ENCODE measurements around the gene INTS1. TPM values are rescaled to one million over a fixed set of nuclear protein-coding genes. Genes with fewer than 3 reads are reported as not detected.
A peak's percentile ranks its signal among the peaks of the same experiment; 100 is the strongest.

Gene INTS1
- total and polyA plus RNA-seq, 4 experiments from 2014 or later = 6.0 to 137 (median 82.2) TPM

DNA sequence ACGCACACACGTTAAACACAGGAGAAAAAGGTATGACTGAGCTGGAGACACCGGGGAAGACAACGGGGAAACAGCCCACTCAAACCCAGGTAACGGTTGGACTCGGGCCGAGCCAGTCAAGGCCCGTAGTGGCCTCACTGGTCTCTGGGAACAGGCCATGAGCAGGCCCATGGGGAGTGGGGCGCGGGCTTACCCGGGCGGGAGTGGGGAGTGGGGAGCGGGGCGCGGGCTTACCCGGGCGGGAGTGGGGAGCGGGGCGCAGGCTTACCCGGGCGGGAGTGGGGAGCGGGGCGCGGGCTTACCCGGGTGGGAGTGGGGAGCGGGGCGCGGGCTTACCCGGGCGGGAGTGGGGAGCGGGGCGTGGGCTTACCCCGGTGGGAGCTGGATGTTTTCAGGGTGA is 11.5 kb downstream of the INTS1 start:
- Mint-ChIP-seq H3K9me3 (no peaks in the 10 kb centered on the region), H3K4me3 (no peak overlapping the region), H3K27ac (no peak overlapping the region), H3K4me1 (peaks cover 0 to 5% (median 4%) of the 10 kb centered on the region in 4 donors), H3K27me3 (no peaks in the 10 kb centered on the region), H3K36me3 (peaks cover 23 to 49% of the 10 kb centered on the region in 2 donors)
- no peak overlapping the region for H3K4me3 ChIP-seq (ENCODE audit: low read length in 2 of 2)
- no peak for DNase-seq
- H3K36me3 ChIP-seq (ENCODE audit: insufficient read depth, low read length) = peaks cover 39% of the 10 kb centered on the region
- ChIA-PET POLR2A (ENCODE audit: partially characterized antibody) (interaction anchor here (1.0 kb wide), 1 partner anchor 19 kb away, joined by 3 read pairs; no protein-coding TSS in a partner anchor), CTCF (ENCODE audit: partially characterized antibody) (interaction anchor here (3.4 kb wide), 1 partner anchor 18 kb away, joined by 10 read pairs; no protein-coding TSS in a partner anchor)
- no peak overlapping the region for H3K27ac ChIP-seq (ENCODE audit: low read depth, low read length)
- H3K4me1 ChIP-seq (ENCODE audit: insufficient read depth, low read length) = no peaks in the 10 kb centered on the region
- H3K9me3 ChIP-seq (ENCODE audit: control insufficient read depth in 1 of 2, low read length in 2 of 2) = no peaks in the 10 kb centered on the region
- intact Hi-C loops (cut with micrococcal nuclease) = no loop called here
- H3K27me3 ChIP-seq (ENCODE audit: insufficient read depth, low read length) = no peaks in the 10 kb centered on the region

DNA sequence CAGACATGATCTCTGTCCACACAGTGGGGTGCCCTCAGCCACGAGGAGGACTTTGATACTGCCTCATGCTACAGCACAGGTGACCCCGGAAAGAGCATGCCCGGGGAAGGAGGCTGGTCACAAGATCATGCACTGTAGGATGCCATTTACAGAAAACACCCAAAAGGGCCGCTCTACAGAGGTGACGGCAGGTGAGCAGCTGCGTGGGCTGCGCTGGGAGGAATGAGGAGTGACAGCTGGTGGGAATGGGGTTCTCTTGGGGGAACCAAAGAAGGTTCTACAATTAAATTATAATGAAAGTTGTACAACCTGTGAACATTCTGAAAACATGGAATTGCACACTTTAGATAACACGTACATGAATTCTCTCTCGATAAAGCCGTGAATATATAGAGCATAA is 12.0 kb downstream of the INTS1 start:
- Mint-ChIP-seq H3K27me3 (no peaks in the 10 kb centered on the region), H3K4me1 (peaks cover 0 to 5% (median 4%) of the 10 kb centered on the region in 4 donors), H3K4me3 (no peak overlapping the region), H3K9me3 (no peaks in the 10 kb centered on the region), H3K36me3 (peaks cover 19 to 45% of the 10 kb centered on the region in 2 donors), H3K27ac (no peak overlapping the region)
- Histone ChIP-seq H3K4me3 (ENCODE audit: low read length in 2 of 2) (no peak overlapping the region), H3K4me1 (ENCODE audit: insufficient read depth, low read length) (no peaks in the 10 kb centered on the region), H3K36me3 (ENCODE audit: insufficient read depth, low read length) (peaks cover 37% of the 10 kb centered on the region), H3K27ac (ENCODE audit: low read depth, low read length) (no peak overlapping the region), H3K9me3 (ENCODE audit: control insufficient read depth in 1 of 2, low read length in 2 of 2) (no peaks in the 10 kb centered on the region), H3K27me3 (ENCODE audit: insufficient read depth, low read length) (no peaks in the 10 kb centered on the region)
- CTCF ChIA-PET (ENCODE audit: partially characterized antibody) = no interaction called here
- POLR2A ChIA-PET (ENCODE audit: partially characterized antibody) = no interaction called here
- intact Hi-C loops (cut with micrococcal nuclease) = no loop called here
- no peak for DNase-seq

DNA sequence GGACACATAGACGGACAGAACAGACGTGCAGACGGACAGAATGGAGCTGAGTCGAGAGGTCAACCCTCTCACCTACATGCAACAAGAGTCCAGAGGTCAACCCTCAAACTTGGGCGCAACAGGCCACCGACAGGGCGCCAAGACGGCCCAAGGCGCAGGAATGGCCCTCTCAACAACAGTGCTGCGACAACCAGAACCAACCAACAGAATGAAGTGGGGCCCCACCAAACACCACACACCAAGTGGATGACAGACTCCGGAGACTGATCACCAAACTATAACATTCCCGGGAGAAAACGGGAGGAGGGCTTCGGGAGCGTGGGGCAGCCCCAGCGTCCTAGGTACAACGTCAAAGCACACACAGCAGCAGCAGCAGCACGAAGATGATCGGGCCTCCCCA is 13.4 kb downstream of the INTS1 start:
- DNase-seq = no peak
- CTCF ChIA-PET (ENCODE audit: partially characterized antibody) = no interaction called here
- peaks cover 35% of the 10 kb centered on the region for H3K36me3 ChIP-seq (ENCODE audit: insufficient read depth, low read length)
- Mint-ChIP-seq H3K4me3 (no peak overlapping the region), H3K9me3 (no peaks in the 10 kb centered on the region), H3K27me3 (no peaks in the 10 kb centered on the region), H3K4me1 (peaks cover 0 to 5% (median 4%) of the 10 kb centered on the region in 4 donors), H3K27ac (peak overlapping the region in 1 of 7 donors; percentile 70), H3K36me3 (peaks cover 17 to 42% of the 10 kb centered on the region in 2 donors)
- H3K4me3 ChIP-seq (ENCODE audit: low read length in 2 of 2) = no peak overlapping the region
- H3K9me3 ChIP-seq (ENCODE audit: control insufficient read depth in 1 of 2, low read length in 2 of 2) = no peaks in the 10 kb centered on the region
- POLR2A ChIA-PET (ENCODE audit: partially characterized antibody) = no interaction called here
- no peak overlapping the region for H3K27ac ChIP-seq (ENCODE audit: low read depth, low read length)
- H3K27me3 ChIP-seq (ENCODE audit: insufficient read depth, low read length) = no peaks in the 10 kb centered on the region
- intact Hi-C loops (cut with micrococcal nuclease) = no loop called here
- no peaks in the 10 kb centered on the region for H3K4me1 ChIP-seq (ENCODE audit: insufficient read depth, low read length)

DNA sequence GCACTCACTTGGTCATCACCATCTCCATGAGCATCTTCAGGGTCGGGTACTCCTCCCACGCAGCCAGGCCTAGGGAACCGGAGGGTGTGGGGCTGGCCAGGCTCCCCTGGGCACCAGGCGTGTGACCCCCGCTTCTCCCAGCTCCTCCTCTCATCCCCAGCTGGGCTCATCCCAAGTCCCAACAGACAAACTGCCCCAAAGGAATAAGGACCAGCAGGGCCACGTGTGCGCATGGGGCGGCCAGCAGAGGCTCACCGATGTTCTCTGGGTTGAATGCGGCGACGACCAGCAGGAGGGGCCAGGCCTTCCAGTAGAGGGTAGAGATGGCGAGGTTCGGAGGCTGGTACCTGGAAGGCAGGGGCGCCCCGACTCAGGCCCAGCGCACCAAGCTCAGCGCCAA is 14.9 kb downstream of the INTS1 start:
- intact Hi-C loops (cut with micrococcal nuclease) = no loop called here
- Mint-ChIP-seq H3K27ac (no peak overlapping the region), H3K27me3 (no peaks in the 10 kb centered on the region), H3K4me1 (peaks cover 0 to 5% (median 4%) of the 10 kb centered on the region in 4 donors), H3K9me3 (no peaks in the 10 kb centered on the region), H3K36me3 (peaks cover 17 to 48% of the 10 kb centered on the region in 2 donors), H3K4me3 (no peak overlapping the region)
- DNase-seq = no peak
- Histone ChIP-seq H3K27ac (ENCODE audit: low read depth, low read length) (no peak overlapping the region), H3K27me3 (ENCODE audit: insufficient read depth, low read length) (no peaks in the 10 kb centered on the region), H3K4me3 (ENCODE audit: low read length in 2 of 2) (no peak overlapping the region), H3K36me3 (ENCODE audit: insufficient read depth, low read length) (peaks cover 32% of the 10 kb centered on the region), H3K9me3 (ENCODE audit: control insufficient read depth in 1 of 2, low read length in 2 of 2) (no peaks in the 10 kb centered on the region), H3K4me1 (ENCODE audit: insufficient read depth, low read length) (no peaks in the 10 kb centered on the region)
- ChIA-PET CTCF (ENCODE audit: partially characterized antibody) (interaction anchor here (0.8 to 2.0 kb wide), 2 partner anchors 9 to 15 kb away, joined by 3 to 5 read pairs; no protein-coding TSS in a partner anchor), POLR2A (ENCODE audit: partially characterized antibody) (no interaction called here)

DNA sequence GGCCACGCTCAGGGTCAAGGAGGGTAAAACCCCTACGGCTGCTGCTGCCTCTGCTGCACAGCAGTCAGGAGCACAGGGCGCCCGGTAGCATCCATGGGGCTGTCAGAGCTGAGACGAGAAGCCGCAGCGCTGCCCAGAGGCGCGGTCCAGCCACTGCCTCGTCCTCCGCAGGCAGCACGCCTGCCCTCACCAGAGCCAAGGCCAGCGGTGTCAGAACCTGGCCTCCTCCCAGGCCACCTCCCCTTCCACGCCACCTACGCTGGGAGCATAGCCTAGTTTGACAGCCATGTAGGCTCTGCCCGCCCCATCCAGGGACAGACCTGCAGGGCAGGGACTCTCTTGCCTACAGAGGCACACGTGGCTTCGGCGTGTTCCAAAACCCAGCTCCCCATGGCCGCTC is 16.2 kb downstream of the INTS1 start:
- H3K4me1 Mint-ChIP-seq = peaks cover 0 to 5% (median 4%) of the 10 kb centered on the region in 4 donors
- no peaks in the 10 kb centered on the region for H3K9me3 ChIP-seq (ENCODE audit: control insufficient read depth in 1 of 2, low read length in 2 of 2)
- no peak overlapping the region for H3K27ac ChIP-seq (ENCODE audit: low read depth, low read length)
- ChIA-PET CTCF (ENCODE audit: partially characterized antibody) (interaction anchor here (2.0 kb wide), 1 partner anchor 10 kb away, joined by 5 read pairs; no protein-coding TSS in a partner anchor), POLR2A (ENCODE audit: partially characterized antibody) (no interaction called here)
- H3K4me1 ChIP-seq (ENCODE audit: insufficient read depth, low read length) = no peaks in the 10 kb centered on the region
- peaks cover 44% of the 10 kb centered on the region for H3K36me3 ChIP-seq (ENCODE audit: insufficient read depth, low read length)
- H3K27me3 ChIP-seq (ENCODE audit: insufficient read depth, low read length) = no peaks in the 10 kb centered on the region
- peak overlapping the region in 1 of 7 donors; percentile 37 for H3K27ac Mint-ChIP-seq
- intact Hi-C loops (cut with micrococcal nuclease) = no loop called here
- no peak for DNase-seq
- no peak overlapping the region for H3K4me3 ChIP-seq (ENCODE audit: low read length in 2 of 2)
- no peak overlapping the region for H3K4me3 Mint-ChIP-seq
- no peaks in the 10 kb centered on the region for H3K27me3 Mint-ChIP-seq
- no peaks in the 10 kb centered on the region for H3K9me3 Mint-ChIP-seq
- peaks cover 17 to 50% of the 10 kb centered on the region in 2 donors for H3K36me3 Mint-ChIP-seq

DNA sequence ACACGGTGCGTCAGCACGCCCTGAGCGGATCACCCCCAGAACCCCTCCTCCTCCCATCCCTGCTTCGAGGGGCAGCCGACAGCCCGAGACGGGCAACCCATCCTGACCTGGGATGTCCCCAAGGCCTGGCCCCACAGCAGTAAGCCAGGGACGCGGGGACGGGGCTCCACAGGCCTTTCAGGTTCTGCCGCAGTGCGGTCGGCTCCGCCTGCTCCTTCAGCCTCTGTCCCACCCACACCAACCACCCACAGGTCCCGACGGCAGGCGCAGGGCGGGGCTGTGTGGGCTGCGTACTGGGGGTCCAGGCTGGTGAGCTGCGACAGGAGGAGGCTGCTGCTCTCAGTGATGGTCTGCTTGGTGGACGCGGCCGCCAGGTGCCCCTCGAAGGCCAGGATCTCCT is 16.7 kb downstream of the INTS1 start:
- H3K4me3 Mint-ChIP-seq = no peak overlapping the region
- Histone ChIP-seq H3K9me3 (ENCODE audit: control insufficient read depth in 1 of 2, low read length in 2 of 2) (no peaks in the 10 kb centered on the region), H3K4me1 (ENCODE audit: insufficient read depth, low read length) (no peaks in the 10 kb centered on the region), H3K4me3 (ENCODE audit: low read length in 2 of 2) (no peak overlapping the region), H3K27ac (ENCODE audit: low read depth, low read length) (no peak overlapping the region), H3K27me3 (ENCODE audit: insufficient read depth, low read length) (no peaks in the 10 kb centered on the region), H3K36me3 (ENCODE audit: insufficient read depth, low read length) (peaks cover 49% of the 10 kb centered on the region)
- H3K4me1 Mint-ChIP-seq = peaks cover 0 to 4% (median 3%) of the 10 kb centered on the region in 4 donors
- H3K36me3 Mint-ChIP-seq = peaks cover 15 to 49% of the 10 kb centered on the region in 2 donors
- intact Hi-C loops (cut with micrococcal nuclease) = no loop called here
- ChIA-PET CTCF (ENCODE audit: partially characterized antibody) (no interaction called here), POLR2A (ENCODE audit: partially characterized antibody) (no interaction called here)
- no peak for DNase-seq
- no peak overlapping the region for H3K27ac Mint-ChIP-seq
- no peaks in the 10 kb centered on the region for H3K27me3 Mint-ChIP-seq
- H3K9me3 Mint-ChIP-seq = no peaks in the 10 kb centered on the region

DNA sequence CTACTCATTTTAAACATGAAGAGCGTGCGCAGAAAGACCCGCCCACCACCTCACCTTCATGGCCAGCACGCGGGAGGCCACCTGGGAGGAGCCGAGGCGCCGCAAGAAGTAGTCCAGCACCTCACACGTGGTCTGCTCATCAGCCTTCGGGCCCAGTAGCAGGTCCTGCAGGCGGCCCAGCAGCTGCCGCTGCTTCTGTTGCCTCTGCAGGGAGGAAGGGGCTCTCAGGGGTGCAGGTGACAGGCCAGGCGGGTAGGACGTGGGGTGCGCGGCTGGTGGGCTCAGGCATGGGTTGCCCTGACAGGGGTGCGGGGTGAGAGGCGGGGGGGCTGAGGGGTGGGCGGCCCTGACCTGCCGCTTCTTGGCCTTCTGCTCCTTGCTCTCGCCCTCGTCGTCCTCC is 17.6 kb downstream of the INTS1 start:
- no peaks in the 10 kb centered on the region for H3K27me3 Mint-ChIP-seq
- peaks cover 41% of the 10 kb centered on the region for H3K36me3 ChIP-seq (ENCODE audit: insufficient read depth, low read length)

More for the DNA sequence above, 17.6 kb downstream of the INTS1 start:
- H3K27ac Mint-ChIP-seq = no peak overlapping the region
- Histone ChIP-seq H3K4me3 (ENCODE audit: low read length in 2 of 2) (no peak overlapping the region), H3K27ac (ENCODE audit: low read depth, low read length) (no peak overlapping the region), H3K9me3 (ENCODE audit: control insufficient read depth in 1 of 2, low read length in 2 of 2) (no peaks in the 10 kb centered on the region), H3K4me1 (ENCODE audit: insufficient read depth, low read length) (no peaks in the 10 kb centered on the region), H3K27me3 (ENCODE audit: insufficient read depth, low read length) (no peaks in the 10 kb centered on the region)
- ChIA-PET POLR2A (ENCODE audit: partially characterized antibody) (no interaction called here), CTCF (ENCODE audit: partially characterized antibody) (no interaction called here)
- peaks cover 15 to 46% of the 10 kb centered on the region in 2 donors for H3K36me3 Mint-ChIP-seq
- peaks cover 0 to 8% (median 2%) of the 10 kb centered on the region in 4 donors for H3K4me1 Mint-ChIP-seq
- no peak for DNase-seq
- intact Hi-C loops (cut with micrococcal nuclease) = no loop called here
- no peak overlapping the region for H3K4me3 Mint-ChIP-seq
- no peaks in the 10 kb centered on the region for H3K9me3 Mint-ChIP-seq
